WERI-Rb-1 (cell line): ENCODE results near the gene FOXS1.

Experiments
- DNase-seq: peaks from one replicate; pipeline ENCODE4 v3.0.0-alpha.2; 2020
- H3K27ac ChIP-seq: fragments of 250-450 bp; sonication (Bioruptor Pico); 2 replicates; pipeline ENCODE4 v1.5.1; 2020; ENCODE audit warnings: mild to moderate bottlenecking, moderate library complexity
- H3K27me3 ChIP-seq: fragments of 250-450 bp; sonication (Bioruptor Pico); 2 replicates; pipeline ENCODE4 v1.5.1; 2021; ENCODE audit warnings: mild to moderate bottlenecking, low read depth, moderate library complexity; ENCODE audit not compliant: insufficient read depth, severe bottlenecking
- H3K36me3 ChIP-seq: fragments of 250-450 bp; sonication (Bioruptor Pico); 2 replicates; pipeline ENCODE4 v1.5.1; 2020; ENCODE audit warnings: mild to moderate bottlenecking, moderate library complexity
- H3K4me3 ChIP-seq: 2 replicates; pipeline ENCODE4 v1.5.1; 2011; ENCODE audit warnings: low read depth, mild to moderate bottlenecking, control low read depth, low read length
- H3K9me3 ChIP-seq: fragments of 250-450 bp; sonication (Bioruptor Pico); 2 replicates; pipeline ENCODE4 v1.5.1; 2021; ENCODE audit warnings: mild to moderate bottlenecking, moderate library complexity; ENCODE audit not compliant: severe bottlenecking
- TF ChIP-seq, protein P1 (sequence below): IDR thresholded peaks from 2 replicates; pipeline ENCODE4 v1.5.1; 2011; ENCODE audit warnings: low read depth, mild to moderate bottlenecking, control low read depth, inconsistent platforms, low read length

Gene FOXS1

DNA sequence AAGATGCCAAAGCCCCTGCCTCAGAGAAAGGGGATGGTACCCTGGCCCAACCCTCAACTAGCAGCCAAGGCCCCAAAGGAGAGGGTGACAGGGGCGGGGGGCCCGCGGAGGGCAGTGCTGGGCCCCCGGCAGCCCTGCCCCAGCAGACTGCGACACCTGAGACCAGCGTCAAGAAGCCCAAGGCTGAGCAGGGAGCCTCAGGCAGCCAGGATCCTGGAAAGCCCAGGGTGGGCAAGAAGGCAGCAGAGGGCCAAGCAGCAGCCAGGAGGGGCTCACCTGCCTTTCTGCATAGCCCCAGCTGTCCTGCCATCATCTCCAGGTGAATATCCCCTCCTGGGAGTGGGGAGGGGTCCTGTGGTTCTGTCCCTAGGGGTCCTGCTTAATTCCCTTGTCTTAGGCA lies 25.2 kb downstream of the FOXS1 start:
- H3K9me3 ChIP-seq: no peaks in the 10 kb centered on the region
- H3K4me3 ChIP-seq: no peak overlapping the region
- no peaks in the 10 kb centered on the region for H3K27me3 ChIP-seq
- H3K27ac ChIP-seq: no peak overlapping the region
- DNase-seq: no peak
- TF ChIP-seq, protein P1, sequence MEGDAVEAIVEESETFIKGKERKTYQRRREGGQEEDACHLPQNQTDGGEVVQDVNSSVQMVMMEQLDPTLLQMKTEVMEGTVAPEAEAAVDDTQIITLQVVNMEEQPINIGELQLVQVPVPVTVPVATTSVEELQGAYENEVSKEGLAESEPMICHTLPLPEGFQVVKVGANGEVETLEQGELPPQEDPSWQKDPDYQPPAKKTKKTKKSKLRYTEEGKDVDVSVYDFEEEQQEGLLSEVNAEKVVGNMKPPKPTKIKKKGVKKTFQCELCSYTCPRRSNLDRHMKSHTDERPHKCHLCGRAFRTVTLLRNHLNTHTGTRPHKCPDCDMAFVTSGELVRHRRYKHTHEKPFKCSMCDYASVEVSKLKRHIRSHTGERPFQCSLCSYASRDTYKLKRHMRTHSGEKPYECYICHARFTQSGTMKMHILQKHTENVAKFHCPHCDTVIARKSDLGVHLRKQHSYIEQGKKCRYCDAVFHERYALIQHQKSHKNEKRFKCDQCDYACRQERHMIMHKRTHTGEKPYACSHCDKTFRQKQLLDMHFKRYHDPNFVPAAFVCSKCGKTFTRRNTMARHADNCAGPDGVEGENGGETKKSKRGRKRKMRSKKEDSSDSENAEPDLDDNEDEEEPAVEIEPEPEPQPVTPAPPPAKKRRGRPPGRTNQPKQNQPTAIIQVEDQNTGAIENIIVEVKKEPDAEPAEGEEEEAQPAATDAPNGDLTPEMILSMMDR: no peak
- no peaks in the 10 kb centered on the region for H3K36me3 ChIP-seq

DNA sequence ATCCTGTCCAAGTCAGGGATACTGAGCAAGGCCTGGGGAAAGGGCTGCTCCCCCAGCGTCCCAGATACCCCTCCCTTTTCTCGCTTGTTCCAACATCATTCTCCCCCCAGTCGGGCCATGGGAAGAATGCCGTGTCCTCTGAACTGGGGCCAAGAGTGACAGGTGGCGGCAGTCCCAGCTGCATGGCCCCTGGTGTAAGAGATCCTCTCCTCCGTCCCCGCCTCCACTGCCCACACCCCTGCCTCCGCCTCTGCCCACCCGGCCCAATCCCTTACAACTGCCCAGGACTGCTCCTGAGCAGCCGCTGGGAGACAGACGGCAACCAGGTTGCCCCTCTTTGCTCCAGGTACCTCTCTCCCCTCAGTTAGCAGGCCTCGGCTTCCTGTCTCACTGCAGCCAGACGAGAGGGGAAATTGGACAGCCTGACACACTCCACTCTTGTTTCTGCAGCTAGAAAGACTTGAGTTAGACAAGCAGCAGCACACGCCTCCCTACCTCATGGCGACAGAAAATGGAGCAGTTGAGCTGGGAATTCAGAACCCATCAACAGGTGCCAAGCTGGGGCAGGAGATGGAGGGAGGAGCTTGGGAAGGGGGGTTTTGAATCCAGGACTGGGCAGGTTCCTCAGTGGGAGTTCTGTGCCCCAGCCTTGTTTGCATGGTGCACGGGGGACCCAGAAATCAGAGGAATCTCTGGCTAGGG lies 26.2 kb downstream of the FOXS1 start, which contains the start of gene MYLK2:
MYLK2 (plus strand) TSS at position 274 of the 702 bp plus-strand sequence; CDS start at position 499, 225 bp downstream.
- Histone ChIP-seq H3K9me3 (no peaks in the 10 kb centered on the region), H3K27me3 (no peaks in the 10 kb centered on the region), H3K27ac (no peak within 1 kb of the TSS), H3K36me3 (no peaks in the 10 kb centered on the region), H3K4me3 (no peak within 1 kb of the TSS)
- peak; percentile 55 for DNase-seq
- TF ChIP-seq, protein P1: no peak

DNA sequence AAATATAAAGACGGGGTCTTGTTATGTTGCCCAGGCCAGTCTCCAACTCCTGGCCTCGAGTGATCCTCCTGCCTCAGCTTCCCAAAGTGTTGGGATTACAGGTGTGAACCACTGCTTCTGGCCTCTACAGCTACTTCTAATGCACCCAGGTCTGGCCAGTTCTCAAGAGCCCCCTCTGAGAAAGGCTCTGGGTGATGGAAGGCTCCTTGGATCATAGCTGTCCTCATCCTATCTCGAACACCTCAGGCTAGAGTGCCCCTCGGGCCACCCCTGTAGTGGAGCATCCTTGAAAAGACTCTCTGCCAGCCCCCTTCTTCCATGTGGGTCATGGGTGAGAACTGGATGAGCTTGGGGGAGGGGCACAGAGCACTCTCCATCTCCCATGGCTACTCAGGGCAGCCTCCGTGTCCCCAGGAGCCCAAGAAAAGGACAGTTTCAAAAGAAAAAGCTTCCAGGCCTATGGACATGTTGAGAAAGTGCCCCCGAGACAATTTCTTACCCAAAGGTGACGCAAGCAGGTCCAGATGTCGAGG lies 27.0 kb downstream of the FOXS1 start:
- TF ChIP-seq, protein P1: no peak
- Histone ChIP-seq H3K36me3 (no peaks in the 10 kb centered on the region), H3K27me3 (no peaks in the 10 kb centered on the region), H3K4me3 (no peak overlapping the region), H3K9me3 (no peaks in the 10 kb centered on the region), H3K27ac (no peak overlapping the region)
- DNase-seq: no peak

DNA sequence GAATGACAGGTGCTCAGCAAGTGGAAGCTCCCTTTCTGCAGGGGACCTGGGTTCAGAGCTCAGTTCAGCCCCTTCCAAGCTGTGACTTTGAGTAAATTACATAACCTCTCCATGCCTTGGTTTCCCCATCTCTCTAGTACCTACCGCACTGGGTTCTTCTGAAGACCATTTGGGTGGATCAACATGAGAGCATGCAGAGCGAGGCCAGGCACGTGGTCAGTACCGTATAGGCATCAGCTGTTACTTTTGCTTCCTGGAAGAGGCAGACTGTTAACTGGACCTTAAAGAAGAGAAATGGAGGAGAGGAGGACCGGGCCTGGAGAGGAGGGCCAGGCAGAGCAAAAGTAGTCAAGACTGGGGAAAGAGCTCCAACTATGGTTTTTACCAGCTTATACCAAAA lies 27.9 kb downstream of the FOXS1 start:
- Histone ChIP-seq H3K36me3 (no peaks in the 10 kb centered on the region), H3K27ac (no peak overlapping the region), H3K4me3 (no peak overlapping the region), H3K27me3 (no peaks in the 10 kb centered on the region), H3K9me3 (no peaks in the 10 kb centered on the region)
- no peak for DNase-seq
- TF ChIP-seq, protein P1: no peak

GRCh38 chr20:31816221-31816620 lies 29.2 kb downstream of the FOXS1 start:
- H3K27me3 ChIP-seq: no peaks in the 10 kb centered on the region
- no peak overlapping the region for H3K27ac ChIP-seq
- no peak overlapping the region for H3K4me3 ChIP-seq
- H3K9me3 ChIP-seq: no peaks in the 10 kb centered on the region
- TF ChIP-seq, protein P1: no peak
- H3K36me3 ChIP-seq: no peaks in the 10 kb centered on the region; the same call in 1 of the 2 replicates
- DNase-seq: no peak
